ENCODE results near the gene MRGPRF.

Gene MRGPRF

GRCh38 chr11:69018924-69019323 is 5.9 kb upstream of the MRGPRF start:
- Histone ChIP-seq H3K9me3 (ENCODE audit: control insufficient read depth, low read length) (no peaks in the 10 kb centered on the region), H3K4me3 (ENCODE audit: insufficient read depth, low read depth, low read length, poor library complexity, severe bottlenecking) (no peak overlapping the region), H3K4me1 (ENCODE audit: control insufficient read depth, insufficient read depth, low read length, poor library complexity, severe bottlenecking) (no peaks in the 10 kb centered on the region), H3K27ac (ENCODE audit: insufficient read depth, low read length, poor library complexity, severe bottlenecking) (no peak overlapping the region), H3K36me3 (ENCODE audit: control insufficient read depth, insufficient read depth, low read length) (no peaks in the 10 kb centered on the region), H3K27me3 (replicated peaks; ENCODE audit: control insufficient read depth, insufficient read depth, low read length, poor library complexity, severe bottlenecking) (no peaks in the 10 kb centered on the region)
- no peak for DNase-seq

GRCh38 chr11:69017951-69018350 is 4.9 kb upstream of the MRGPRF start:
- peaks cover 8% of the 10 kb centered on the region for H3K4me1 ChIP-seq (ENCODE audit: control insufficient read depth, insufficient read depth, low read length, poor library complexity, severe bottlenecking)
- H3K9me3 ChIP-seq (ENCODE audit: control insufficient read depth, low read length), result no peaks in the 10 kb centered on the region
- peaks cover 8% of the 10 kb centered on the region for H3K27me3 ChIP-seq (replicated peaks; ENCODE audit: control insufficient read depth, insufficient read depth, low read length, poor library complexity, severe bottlenecking)
- H3K36me3 ChIP-seq (ENCODE audit: control insufficient read depth, insufficient read depth, low read length), result no peaks in the 10 kb centered on the region
- no peak overlapping the region for H3K27ac ChIP-seq (ENCODE audit: insufficient read depth, low read length, poor library complexity, severe bottlenecking)
- no peak overlapping the region for H3K4me3 ChIP-seq (ENCODE audit: insufficient read depth, low read depth, low read length, poor library complexity, severe bottlenecking)
- DNase-seq, result no peak

- Histone ChIP-seq H3K27me3 (replicated peaks; ENCODE audit: control insufficient read depth, insufficient read depth, low read length, poor library complexity, severe bottlenecking) (peaks cover 28% of the 10 kb centered on the region), H3K4me1 (ENCODE audit: control insufficient read depth, insufficient read depth, low read length, poor library complexity, severe bottlenecking) (peaks cover 18% of the 10 kb centered on the region), H3K27ac (ENCODE audit: insufficient read depth, low read length, poor library complexity, severe bottlenecking) (no peak overlapping the region), H3K9me3 (ENCODE audit: control insufficient read depth, low read length) (no peaks in the 10 kb centered on the region), H3K36me3 (ENCODE audit: control insufficient read depth, insufficient read depth, low read length) (no peaks in the 10 kb centered on the region), H3K4me3 (ENCODE audit: insufficient read depth, low read depth, low read length, poor library complexity, severe bottlenecking) (no peak overlapping the region)
- no peak for DNase-seq
These were observed 2.0 kb upstream of the MRGPRF start for GRCh38 chr11:69014898-69015549.

GRCh38 chr11:69014084-69014851 is 1.2 kb upstream of the MRGPRF start:
- Histone ChIP-seq H3K27ac (ENCODE audit: insufficient read depth, low read length, poor library complexity, severe bottlenecking) (no peak overlapping the region), H3K4me3 (ENCODE audit: insufficient read depth, low read depth, low read length, poor library complexity, severe bottlenecking) (no peak overlapping the region), H3K27me3 (replicated peaks; ENCODE audit: control insufficient read depth, insufficient read depth, low read length, poor library complexity, severe bottlenecking) (peaks cover 28% of the 10 kb centered on the region), H3K9me3 (ENCODE audit: control insufficient read depth, low read length) (no peaks in the 10 kb centered on the region), H3K4me1 (ENCODE audit: control insufficient read depth, insufficient read depth, low read length, poor library complexity, severe bottlenecking) (peaks cover 18% of the 10 kb centered on the region), H3K36me3 (ENCODE audit: control insufficient read depth, insufficient read depth, low read length) (no peaks in the 10 kb centered on the region)
- no peak for DNase-seq

- Histone ChIP-seq H3K36me3 (ENCODE audit: control insufficient read depth, insufficient read depth, low read length) (no peaks in the 10 kb centered on the region), H3K27ac (ENCODE audit: insufficient read depth, low read length, poor library complexity, severe bottlenecking) (no peak overlapping the region), H3K4me1 (ENCODE audit: control insufficient read depth, insufficient read depth, low read length, poor library complexity, severe bottlenecking) (peaks cover 18% of the 10 kb centered on the region), H3K9me3 (ENCODE audit: control insufficient read depth, low read length) (no peaks in the 10 kb centered on the region), H3K4me3 (ENCODE audit: insufficient read depth, low read depth, low read length, poor library complexity, severe bottlenecking) (no peak overlapping the region), H3K27me3 (replicated peaks; ENCODE audit: control insufficient read depth, insufficient read depth, low read length, poor library complexity, severe bottlenecking) (peaks cover 28% of the 10 kb centered on the region)
- no peak for DNase-seq
These were observed 696 bp downstream of the MRGPRF start for GRCh38 chr11:69012092-69013008.

- H3K4me1 ChIP-seq (ENCODE audit: control insufficient read depth, insufficient read depth, low read length, poor library complexity, severe bottlenecking), result peaks cover 18% of the 10 kb centered on the region
- no peak for DNase-seq
- H3K36me3 ChIP-seq (ENCODE audit: control insufficient read depth, insufficient read depth, low read length), result no peaks in the 10 kb centered on the region
- H3K27me3 ChIP-seq (replicated peaks; ENCODE audit: control insufficient read depth, insufficient read depth, low read length, poor library complexity, severe bottlenecking), result peaks cover 28% of the 10 kb centered on the region
- no peak overlapping the region for H3K4me3 ChIP-seq (ENCODE audit: insufficient read depth, low read depth, low read length, poor library complexity, severe bottlenecking)
- H3K27ac ChIP-seq (ENCODE audit: insufficient read depth, low read length, poor library complexity, severe bottlenecking), result no peak overlapping the region
- no peaks in the 10 kb centered on the region for H3K9me3 ChIP-seq (ENCODE audit: control insufficient read depth, low read length)
These were observed 1.4 kb downstream of the MRGPRF start for GRCh38 chr11:69011624-69012091.

GRCh38 chr11:69010964-69011623 is 2.0 kb downstream of the MRGPRF start:
- Histone ChIP-seq H3K27ac (ENCODE audit: insufficient read depth, low read length, poor library complexity, severe bottlenecking) (no peak overlapping the region), H3K4me1 (ENCODE audit: control insufficient read depth, insufficient read depth, low read length, poor library complexity, severe bottlenecking) (peaks cover 18% of the 10 kb centered on the region)

GRCh38 chr11:69010361-69010891 is 2.6 kb downstream of the MRGPRF start:
- Histone ChIP-seq H3K4me1 (ENCODE audit: control insufficient read depth, insufficient read depth, low read length, poor library complexity, severe bottlenecking) (peaks cover 18% of the 10 kb centered on the region), H3K4me3 (ENCODE audit: insufficient read depth, low read depth, low read length, poor library complexity, severe bottlenecking) (peak overlapping the region; percentile 9), H3K9me3 (ENCODE audit: control insufficient read depth, low read length) (no peaks in the 10 kb centered on the region)

More at GRCh38 chr11:69010964-69011623, 2.0 kb downstream of the MRGPRF start:
- H3K9me3 ChIP-seq (ENCODE audit: control insufficient read depth, low read length), result no peaks in the 10 kb centered on the region
- H3K36me3 ChIP-seq (ENCODE audit: control insufficient read depth, insufficient read depth, low read length), result no peaks in the 10 kb centered on the region
- no peak for DNase-seq
- H3K27me3 ChIP-seq (replicated peaks; ENCODE audit: control insufficient read depth, insufficient read depth, low read length, poor library complexity, severe bottlenecking), result peaks cover 28% of the 10 kb centered on the region
- H3K4me3 ChIP-seq (ENCODE audit: insufficient read depth, low read depth, low read length, poor library complexity, severe bottlenecking), result peak overlapping the region; percentile 9

GRCh38 chr11:69009441-69010211 is 3.4 kb downstream of the MRGPRF start:
- no peak for DNase-seq
- Histone ChIP-seq H3K27ac (ENCODE audit: insufficient read depth, low read length, poor library complexity, severe bottlenecking) (no peak overlapping the region), H3K9me3 (ENCODE audit: control insufficient read depth, low read length) (no peaks in the 10 kb centered on the region), H3K27me3 (replicated peaks; ENCODE audit: control insufficient read depth, insufficient read depth, low read length, poor library complexity, severe bottlenecking) (peaks cover 28% of the 10 kb centered on the region), H3K4me1 (ENCODE audit: control insufficient read depth, insufficient read depth, low read length, poor library complexity, severe bottlenecking) (peaks cover 18% of the 10 kb centered on the region), H3K4me3 (ENCODE audit: insufficient read depth, low read depth, low read length, poor library complexity, severe bottlenecking) (no peak overlapping the region), H3K36me3 (ENCODE audit: control insufficient read depth, insufficient read depth, low read length) (no peaks in the 10 kb centered on the region)

More at GRCh38 chr11:69010361-69010891, 2.6 kb downstream of the MRGPRF start:
- H3K36me3 ChIP-seq (ENCODE audit: control insufficient read depth, insufficient read depth, low read length), result no peaks in the 10 kb centered on the region
- DNase-seq, result no peak
- peaks cover 28% of the 10 kb centered on the region for H3K27me3 ChIP-seq (replicated peaks; ENCODE audit: control insufficient read depth, insufficient read depth, low read length, poor library complexity, severe bottlenecking)
- H3K27ac ChIP-seq (ENCODE audit: insufficient read depth, low read length, poor library complexity, severe bottlenecking), result no peak overlapping the region

Data from effector memory CD4-positive, alpha-beta T cell (primary cell).